Stimulated activated CD8-positive, alpha-beta memory T cell treated with anti-CD3 and anti-CD28 coated beads, Interleukin-12 subunit alpha, Interleukin-12 subunit beta, amount 100 ng/mL, for 4 hours (primary cell): Measurements from ENCODE around the gene SSTR4.

Experiments used
- DNase-seq: peaks from one replicate; pipeline ENCODE4 v3.0.0-alpha.2; 2020; ENCODE audit warnings: low read depth

Gene SSTR4

DNA sequence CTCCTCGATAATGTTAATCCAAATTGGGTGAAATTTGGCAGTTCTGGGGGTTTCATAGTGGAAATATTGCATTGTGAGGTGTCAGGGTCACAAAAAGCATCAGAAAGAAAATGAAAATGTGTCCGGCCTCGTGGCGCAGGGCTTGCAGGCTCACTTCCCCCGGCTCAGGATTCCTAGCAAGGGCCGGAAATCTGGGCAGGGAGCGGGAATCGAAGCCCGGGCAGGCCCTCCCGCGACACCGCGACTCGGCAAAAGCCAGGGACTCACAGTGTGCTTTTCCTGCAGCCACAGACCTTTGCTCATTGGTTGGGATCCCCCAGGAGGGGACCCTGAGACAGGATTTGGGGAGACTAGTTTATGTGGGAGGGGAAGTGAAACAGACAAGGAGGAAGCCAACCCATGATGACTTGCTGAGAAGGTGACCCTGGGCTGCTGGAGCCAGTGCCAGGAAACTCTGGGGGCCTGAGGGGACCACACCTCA lies 51.9 kb downstream of the SSTR4 start:
- no peak for DNase-seq

GRCh38 chr20:23087587-23088251 lies 52.6 kb downstream of the SSTR4 start:
- no peak for DNase-seq
